NCI-H2029 (cell line): ENCODE measurements around the gene TULP1.

Source experiments
- DNase-seq: peaks from one replicate; lab custom pipeline; 2025; lab: John Stamatoyannopoulos, UW

Gene TULP1

GRCh38 chr6:35496841-35497570 is 15.7 kb downstream of the TULP1 start, which contains the start of gene TEAD3:
Gene TEAD3 (minus strand): TSS chr6:35497079.
- DNase-seq = no peak

- no peak for DNase-seq
Measured at GRCh38 chr6:35496036-35496840, 16.5 kb downstream of the TULP1 start.

- no peak for DNase-seq
Measured at GRCh38 chr6:35495258-35496035, 17.2 kb downstream of the TULP1 start.

GRCh38 chr6:35494161-35494563 is 18.5 kb downstream of the TULP1 start:
- no peak for DNase-seq

GRCh38 chr6:35493307-35493983 is 19.3 kb downstream of the TULP1 start:
- no peak for DNase-seq

- no peak for DNase-seq
Measured at GRCh38 chr6:35492974-35493284, 19.8 kb downstream of the TULP1 start.

- DNase-seq = no peak
Measured at GRCh38 chr6:35492258-35492973, 20.3 kb downstream of the TULP1 start.

GRCh38 chr6:35491558-35492257 is 21.0 kb downstream of the TULP1 start:
- DNase-seq = no peak

- no peak for DNase-seq
Measured at GRCh38 chr6:35490821-35491557, 21.7 kb downstream of the TULP1 start.

- no peak for DNase-seq
Measured at GRCh38 chr6:35489995-35490791, 22.5 kb downstream of the TULP1 start.

GRCh38 chr6:35489066-35489465 is 23.6 kb downstream of the TULP1 start:
- no peak for DNase-seq

- DNase-seq = no peak
Measured at GRCh38 chr6:35488517-35488862, 24.2 kb downstream of the TULP1 start.

- no peak for DNase-seq
Measured at GRCh38 chr6:35487658-35488516, 24.8 kb downstream of the TULP1 start.

- no peak for DNase-seq
Measured at GRCh38 chr6:35486005-35486925, 26.4 kb downstream of the TULP1 start.

- no peak for DNase-seq
Measured at GRCh38 chr6:35485402-35485877, 27.3 kb downstream of the TULP1 start.

- no peak for DNase-seq
Measured at GRCh38 chr6:35484921-35485392, 27.7 kb downstream of the TULP1 start.
